ENCODE results near the gene NOTCH1.

The NOTCH1 gene

GRCh38 chr9:136497916-136498695 is 47.7 kb downstream of the NOTCH1 start:
- DNase-seq, result no peak

GRCh38 chr9:136496801-136497620 is 48.8 kb downstream of the NOTCH1 start:
- DNase-seq, result no peak

- DNase-seq, result no peak
Observed at GRCh38 chr9:136496181-136496580, 49.7 kb downstream of the NOTCH1 start.

- no peak for DNase-seq
Observed at GRCh38 chr9:136495238-136495800, 50.5 kb downstream of the NOTCH1 start.

GRCh38 chr9:136494531-136495215 is 51.2 kb downstream of the NOTCH1 start:
- no peak for DNase-seq

- DNase-seq, result no peak
Observed at GRCh38 chr9:136494012-136494411, 51.8 kb downstream of the NOTCH1 start.

- no peak for DNase-seq
Observed at GRCh38 chr9:136493567-136493971, 52.3 kb downstream of the NOTCH1 start.

GRCh38 chr9:136492978-136493522 is 52.8 kb downstream of the NOTCH1 start:
- no peak for DNase-seq

- DNase-seq, result no peak
Observed at GRCh38 chr9:136489731-136490130, 56.1 kb downstream of the NOTCH1 start.

GRCh38 chr9:136488247-136489214 is 57.3 kb downstream of the NOTCH1 start:
- peak; percentile 19 for DNase-seq

- DNase-seq, result no peak
Observed at GRCh38 chr9:136487672-136488071, 58.2 kb downstream of the NOTCH1 start.

- no peak for DNase-seq
Observed at GRCh38 chr9:136486823-136487620, 58.8 kb downstream of the NOTCH1 start.

GRCh38 chr9:136486131-136486530 is 59.7 kb downstream of the NOTCH1 start:
- no peak for DNase-seq

- peak; percentile 63 for DNase-seq
Observed at GRCh38 chr9:136485049-136486045, 60.5 kb downstream of the NOTCH1 start.

- no peak for DNase-seq
Observed at GRCh38 chr9:136484153-136485048, 61.4 kb downstream of the NOTCH1 start.

- DNase-seq, result peak; percentile 85
Observed at GRCh38 chr9:136483589-136484152, 62.2 kb downstream of the NOTCH1 start.

GRCh38 chr9:136482793-136483588 is 62.9 kb downstream of the NOTCH1 start, which contains the start of gene SEC16A:
SEC16A (minus strand) TSS chr9:136483040; CDS start chr9:136477615, 5,425 bp downstream.
- peak; percentile 97 for DNase-seq

Data from fibroblast of skin of right biceps (primary cell).